GM12878 (cell line): Measurements from ENCODE around the gene USP9X. TPM values are rescaled to one million over a fixed set of nuclear protein-coding genes. Genes with fewer than 3 reads are reported as not detected.

Experiments used
- ATAC-seq: fragments of 200-7000 bp; cut with Tn5 transposase; 3 replicates; pipeline ENCODE4 v1.9.1; 2020; ENCODE audit warnings: mild to moderate bottlenecking, moderate library complexity
- Bru-seq: library from RNA; stranded (reverse); fragments of 400-500 nt; gene quantifications from one replicate; lab custom pipeline; 2021; lab: Mats Ljungman, UMichigan
- BruChase-seq, 2 experiments: library from RNA; stranded (reverse); fragments of 400-500 nt; gene quantifications; one replicate each; lab custom pipeline; 2021; lab: Mats Ljungman, UMichigan
- BruUV-seq: library from RNA; stranded (reverse); fragments of 400-500 nt; replicated peaks from 2 replicates; lab custom pipeline; 2021; lab: Mats Ljungman, UMichigan
- CTCF ChIA-PET: fragments of 300-600 bp; sonication (Branson Sonifier 250); formaldehyde crosslinking; extraction: SDS; loops from one replicate; lab custom pipeline; 2021; ENCODE audit warnings: inconsistent platforms; lab: Yijun Ruan, JAX
- POLR2A ChIA-PET: fragments of 350-600 bp; formaldehyde crosslinking; extraction: SDS; loops from one replicate; lab custom pipeline; 2021; ENCODE audit warnings: inconsistent platforms; lab: Charles Lee
- RAD21 ChIA-PET: fragments of 300-600 bp; sonication (Branson Sonifier 250); formaldehyde crosslinking; loops from one replicate; lab custom pipeline; 2023; ENCODE audit warnings: antibody characterized with exemption; ENCODE audit not compliant: unreplicated experiment; lab: Charles Lee
- SMC1A ChIA-PET: fragments of 300-600 bp; sonication (Branson Sonifier 250); formaldehyde crosslinking; loops from one replicate; lab custom pipeline; 2023; ENCODE audit not compliant: unreplicated experiment, uncharacterized antibody; lab: Charles Lee
- DNase-seq: peaks from one replicate; pipeline ENCODE4 v3.0.0-alpha.2; 2011; ENCODE audit warnings: low read depth, low spot score
- FAIRE-seq: peaks from 3 replicates; lab custom pipeline; 2011; peaks lifted over from hg19 to GRCh38; lab: Jason Lieb, UNC
- H2AFZ ChIP-seq: 2 replicates; pipeline ENCODE4 v1.6.0; 2011; ENCODE audit warnings: low read depth, low read length, control low read depth; ENCODE audit not compliant: control insufficient read depth
- H3K27ac ChIP-seq: 2 replicates; pipeline ENCODE4 v1.5.1; 2011; ENCODE audit warnings: control low read depth; ENCODE audit not compliant: control insufficient read depth, insufficient read depth
- H3K27me3 ChIP-seq, 2 experiments: replicated peaks in 1 of 2; 2 replicates each; pipeline versions ENCODE4 v1.6.0 to v1.6.1; 2011; ENCODE audit warnings: low read length in 1 of 2; ENCODE audit not compliant: control insufficient read depth in 2 of 2, insufficient read depth in 2 of 2
- H3K36me3 ChIP-seq, 2 experiments: 2 replicates each; pipeline ENCODE4 v1.5.1; 2011; ENCODE audit warnings: low read length in 1 of 2; ENCODE audit not compliant: control insufficient read depth in 2 of 2, insufficient read depth in 2 of 2
- H3K4me1 ChIP-seq: 2 replicates; pipeline ENCODE4 v1.6.1; 2011; ENCODE audit warnings: mild to moderate bottlenecking, low read length, moderate library complexity, mixed read lengths; ENCODE audit not compliant: control insufficient read depth, insufficient read depth
- H3K4me2 ChIP-seq: 2 replicates; pipeline ENCODE4 v1.6.0; 2011; ENCODE audit warnings: control low read depth; ENCODE audit not compliant: control insufficient read depth, insufficient read depth
- H3K4me3 ChIP-seq: fragments of 200-600 bp; sonication (generic); 2 replicates; pipeline ENCODE4 v1.5.1; 2016
- H3K79me2 ChIP-seq: 2 replicates; pipeline ENCODE4 v1.6.0; 2011; ENCODE audit warnings: low read length; ENCODE audit not compliant: control insufficient read depth, insufficient read depth
- H3K9ac ChIP-seq: 2 replicates; pipeline ENCODE4 v1.8.0; 2011; ENCODE audit warnings: low read length, control low read depth, mixed read lengths; ENCODE audit not compliant: control insufficient read depth, insufficient read depth
- H3K9me3 ChIP-seq: replicated peaks from 3 replicates; pipeline ENCODE4 v1.5.1; 2011; ENCODE audit warnings: mild to moderate bottlenecking, low read length; ENCODE audit not compliant: control insufficient read depth, insufficient read depth
- H4K20me1 ChIP-seq: 2 replicates; pipeline ENCODE4 v1.6.0; 2011; ENCODE audit not compliant: control insufficient read depth, insufficient read depth
- ASH2L ChIP-seq: fragments of 300-600, 200-600 bp; sonication (generic); IDR thresholded peaks from 2 replicates; pipeline ENCODE4 v1.6.1; 2017; ENCODE audit warnings: low read depth, mild to moderate bottlenecking, borderline replicate concordance
- ATF7 ChIP-seq: fragments of 450-650 bp; IDR thresholded peaks from 2 replicates; pipeline ENCODE4 v1.6.1; 2016; ENCODE audit warnings: low read depth, mild to moderate bottlenecking
- BCL3 ChIP-seq: IDR thresholded peaks from 2 replicates; pipeline ENCODE4 v1.6.1; 2011; ENCODE audit warnings: borderline replicate concordance, low read depth, mild to moderate bottlenecking, moderate library complexity, low read length; ENCODE audit not compliant: insufficient read depth, poor library complexity, severe bottlenecking
- BCLAF1 ChIP-seq: fragments of 450-650 bp; IDR thresholded peaks from 2 replicates; pipeline ENCODE4 v1.6.1; 2017; ENCODE audit warnings: antibody characterized with exemption, mild to moderate bottlenecking, moderate library complexity
- CBX5 ChIP-seq: sonication (generic); IDR thresholded peaks from 2 replicates; pipeline ENCODE4 v1.6.1; 2016; ENCODE audit warnings: low read depth, moderate library complexity, mild to moderate bottlenecking, inconsistent platforms
- ELK1 ChIP-seq: IDR thresholded peaks from 2 replicates; pipeline ENCODE4 v1.6.1; 2012; ENCODE audit warnings: low read depth, low read length, improper control_type of control experiment
- ESRRA ChIP-seq: IDR thresholded peaks from 2 replicates; pipeline ENCODE4 v1.6.1; 2012; ENCODE audit warnings: mild to moderate bottlenecking, low read length, improper control_type of control experiment
- NFXL1 ChIP-seq: fragments of 450-650 bp; IDR thresholded peaks from 2 replicates; pipeline ENCODE4 v1.6.1; 2017; ENCODE audit warnings: antibody characterized with exemption, mild to moderate bottlenecking, borderline replicate concordance
- POLR2A ChIP-seq: IDR thresholded peaks from 2 replicates; pipeline ENCODE4 v1.6.1; 2011; ENCODE audit warnings: low read depth, mild to moderate bottlenecking, low read length
- RFX5 ChIP-seq: IDR thresholded peaks from 2 replicates; pipeline ENCODE4 v1.6.1; 2011; ENCODE audit warnings: low read depth, low read length, improper control_type of control experiment
- TAF1 ChIP-seq: IDR thresholded peaks from 2 replicates; pipeline ENCODE4 v1.6.1; 2011; ENCODE audit warnings: mild to moderate bottlenecking, low read depth, low read length, borderline replicate concordance
- YBX1 ChIP-seq: fragments of 450-650 bp; IDR thresholded peaks from 2 replicates; pipeline ENCODE4 v1.6.1; 2016; ENCODE audit warnings: antibody characterized with exemption
- YY1 ChIP-seq: IDR thresholded peaks from 2 replicates; pipeline ENCODE4 v1.6.1; 2011; ENCODE audit warnings: low read depth, mild to moderate bottlenecking, low read length
- WGBS: methylation state at CpG from one replicate; pipeline ENCODE4 v1.1.6; 2016; ENCODE audit warnings: low lambda C conversion rate; ENCODE audit not compliant: insufficient replicate concordance, insufficient coverage; ENCODE audit errors: missing lambda C conversion rate; 5-methylcytosine and 5-hydroxymethylcytosine counted together
- in situ Hi-C: fragments of 300-500 bp; cut with MboI; formaldehyde crosslinking; loops from 9 replicates; pipeline ENCODE4 v1.14.3; 2018; ENCODE audit warnings: mixed read lengths
- intact Hi-C: fragments of 100-400 bp; cut with micrococcal nuclease; formaldehyde crosslinking; loops from one replicate; pipeline ENCODE4 v1.14.2; 2022; ENCODE audit not compliant: unreplicated experiment
- long read RNA-seq, 2 experiments: library from polyadenylated mRNA; unstranded; transcript quantifications; one replicate each; pipeline ENCODE4 v2.0.0, GENCODE V29; 2019 to 2020
- polyA minus RNA-seq, 3 experiments: library from RNA; depleted of rRNA, polyadenylated mRNA; stranded (reverse); fragments of >200 nt; gene quantifications; 2 replicates each; pipeline ENCODE4 v1.2.3, GENCODE V29; 2011
- polyA plus RNA-seq, 11 experiments: library from polyadenylated mRNA; depleted of rRNA in 4 of 11; unstranded in 6 of 11; stranded (reverse) in 5 of 11; fragments of >200 nt; fragmentation: Nextera tagmentation in 4 of 11; fragmentation: Illumina TruSeq in 1 of 11; extraction: Ambion mirVana in 4 of 11; extraction: Trizol in 1 of 11; gene quantifications; 1 replicate in 1 of 11; 2 replicates in 10 of 11; pipeline versions ENCODE4 v1.2.1 to v1.2.3, GENCODE V29; 2011 to 2016; ENCODE audit warnings: inconsistent platforms in 2 of 11, missing spikeins in 2 of 11, low read depth in 1 of 11
- total RNA-seq, 4 experiments: library from RNA; depleted of rRNA in 3 of 4; stranded (reverse); fragments of >200 nt in 3 of 4; fragmentation: Illumina TruSeq in 1 of 4; extraction: Trizol in 1 of 4; gene quantifications; 2 replicates each; pipeline versions ENCODE4 v1.2.1 to v1.2.3, GENCODE V29; 2013 to 2021

The USP9X gene
- total RNA-seq (2013; cell fraction: nucleolus; rRNA removed) = 262 and 288 TPM in 2 replicates
- total RNA-seq (2014; rRNA removed) (61.6 and 76.1 TPM in 2 replicates), total RNA-seq (2014; rRNA removed; fragmentation: Illumina TruSeq; extraction: Trizol) (46.9 and 50.5 TPM in 2 replicates), total RNA-seq (2021) (47.9 and 55.6 TPM in 2 replicates), polyA plus RNA-seq (2011; rRNA removed) (58.9 and 72.7 TPM in 2 replicates), polyA plus RNA-seq (2014; fragmentation: Illumina TruSeq; extraction: Trizol) (36.3 and 39.4 TPM in 2 replicates), polyA plus RNA-seq (2014; fragmentation: Nextera tagmentation; extraction: Ambion mirVana) (10 to 100 TPM in 1 of 2 experiments, 1 to 10 TPM in 1; 9.3 to 17.4 TPM), polyA plus RNA-seq (2014; rRNA removed) (18.4 and 20.1 TPM in 2 replicates), polyA plus RNA-seq (2016; fragmentation: Nextera tagmentation; extraction: Ambion mirVana) (10 to 100 TPM; 26.7 to 27.2 TPM), polyA minus RNA-seq (2011; rRNA and poly(A)+ RNA removed) (434 and 467 TPM in 2 replicates), Bru-seq, nascent RNA (percentile 94 among the genes with signal in this experiment), BruChase-seq, experiment 1, labeled RNA remaining after a 6-hour chase (percentile 95 among the genes with signal in this experiment), BruChase-seq, experiment 2, labeled RNA remaining after a 2-hour chase (percentile 94 among the genes with signal in this experiment)
- 19.1 TPM for polyA plus RNA-seq (2011; ENCODE audit: low read depth)
- polyA plus RNA-seq (2011; cell fraction: cytosol; rRNA removed) = 32.5 and 42.4 TPM in 2 replicates
- polyA plus RNA-seq (2011; cell fraction: nucleus; rRNA removed) = 43.9 and 56.2 TPM in 2 replicates
- 25.2 and 34.8 TPM in 2 replicates for polyA plus RNA-seq (2012)
- 84.7 and 88.0 TPM in 2 replicates for polyA minus RNA-seq (2011; cell fraction: cytosol; rRNA and poly(A)+ RNA removed)
- 99.3 and 124 TPM in 2 replicates for polyA minus RNA-seq (2011; cell fraction: nucleus; rRNA and poly(A)+ RNA removed)
- long read RNA-seq, experiment 1, partial matches to known transcripts = 9 of 10 reads
- long read RNA-seq, experiment 1, other reads (novel, unspliced or antisense) = 1 of 10 reads
- long read RNA-seq, experiment 2, partial matches to known transcripts = 50 of 61 reads
- long read RNA-seq, experiment 2, other reads (novel, unspliced or antisense) = 11 of 61 reads

GRCh38 chrX:41084893-41085511 is at the start of gene USP9X:
TSS of gene USP9X (plus strand) at chrX:41085445. CDS start at chrX:41123629, 38,184 bp downstream.
- Histone ChIP-seq H3K4me1 (no peaks in the 10 kb centered on the region), H3K36me3 (no peaks in the 10 kb centered on the region), H3K4me3 (peak within 1 kb of the TSS; percentile 93), H3K4me2 (peak within 1 kb of the TSS; percentile 87), H3K27ac (peak within 1 kb of the TSS; percentile 97), H3K9me3 (no peaks in the 10 kb centered on the region), H3K79me2 (peaks cover 47% of the 10 kb centered on the region), H4K20me1 (no peaks in the 10 kb centered on the region), H2AFZ (peak within 1 kb of the TSS; percentile 92), H3K27me3 (no peaks in the 10 kb centered on the region), H3K9ac (peak within 1 kb of the TSS; percentile 94)
- in situ Hi-C loops (loop anchor here (5.0 kb wide), 1 partner anchor 247 kb away; the partner anchor contains the start of gene DDX3X), intact Hi-C loops (loop anchor here (1.0 to 5.0 kb wide), 5 partner anchors 30 to 350 kb away; partner anchors contain the start of genes DDX3X and MED14)
- FAIRE-seq (peak; percentile 38), DNase-seq (peak; percentile 62), ATAC-seq (peak; percentile 79)
- RAD21 ChIA-PET = interaction anchor here (1.1 to 7.6 kb wide), 5 partner anchors 28 to 213 kb away, joined by 5 to 78 read pairs (median 8); no protein-coding TSS in a partner anchor
- no TSS peak for BruUV-seq
- CTCF ChIA-PET = interaction anchor here (0.8 to 4.4 kb wide), 5 partner anchors 27 to 432 kb away, joined by 3 to 23 read pairs (median 3); no protein-coding TSS in a partner anchor
- POLR2A ChIA-PET = interaction anchor here (0.7 to 3.0 kb wide), 12 partner anchors 11 to 350 kb away, joined by 3 to 16 read pairs (median 4); partner anchors contain the start of genes DDX3X and MED14
- WGBS = 0% methylated on average over 32 of the region's 61 CpGs
- SMC1A ChIA-PET = interaction anchor here (1.0 to 7.9 kb wide), 5 partner anchors 31 to 434 kb away, joined by 4 to 52 read pairs (median 6); no protein-coding TSS in a partner anchor
- TF ChIP-seq NFXL1 (no peak), TAF1 (peak; percentile 60), ESRRA (no peak), YBX1 (no peak), ATF7 (no peak; the same call in none of the 2 replicates), ELK1 (0 out of 2 replicates have a peak, but pooled peaks have one; percentile 3), BCL3 (no peak), CBX5 (no peak; the same call in 1 of the 2 replicates), ASH2L (peak; percentile 74; the same call in 1 of the 2 replicates), YY1 (peak; percentile 79), POLR2A (no peak; the same call in none of the 2 replicates), BCLAF1 (no peak), RFX5 (no peak)
